Esophagus squamous epithelium (tissue), 4 donors: Measurements from ENCODE around the gene ADD3.

Experiments
- CTCF ChIP-seq, 6 experiments: fragments of 450-650 bp in 4 of 6; fragments of 200-600 bp in 2 of 6; sonication (generic) in 2 of 6; IDR thresholded peaks; one replicate each; pipeline ENCODE4 v1.5.1; 2016 to 2019; ENCODE audit warnings: antibody characterized with exemption in 6 of 6, mild to moderate bottlenecking in 4 of 6, moderate library complexity in 4 of 6
- POLR2A ChIP-seq, 4 donors: fragments of 450-650 bp; IDR thresholded peaks; one replicate each; pipeline ENCODE4 v1.6.1; 2017; ENCODE audit warnings: antibody characterized with exemption in 4 of 4, mild to moderate bottlenecking in 4 of 4, moderate library complexity in 3 of 4

- TF ChIP-seq POLR2A (IDR thresholded peaks at IDR 0.05) (no peak), CTCF (IDR thresholded peaks at IDR 0.05) (no peak)
Observed at GRCh38 chr10:110013630-110014293, 6.0 kb downstream of the ADD3 start.
